Common myeloid progenitor, CD34-positive (primary cell): ENCODE measurements around the gene CIAO3.
A peak's percentile ranks its signal among the peaks of the same experiment; 100 is the strongest.

ENCODE experiments used
- CTCF ChIA-PET: fragments of 350-600 bp; sonication (Branson Sonifier 250); formaldehyde crosslinking; loops from one replicate; lab custom pipeline; 2021; ENCODE audit warnings: antibody characterized with exemption; lab: Charles Lee
- POLR2A ChIA-PET: fragments of 350-600 bp; sonication (Branson Sonifier 250); formaldehyde crosslinking; loops from one replicate; lab custom pipeline; 2021; ENCODE audit warnings: antibody characterized with exemption; lab: Charles Lee
- DNase-seq, 3 donors: peaks; one replicate each; pipeline versions ENCODE4 v3.0.0 to v3.0.0-alpha.2; 2013
- H3K27ac ChIP-seq, 2 experiments: 1 replicate in 1 of 2; 2 replicates in 1 of 2; pipeline ENCODE4 v1.7.0; 2013; ENCODE audit warnings: inconsistent platforms in 2 of 2, low read length in 2 of 2, mild to moderate bottlenecking in 2 of 2, low read depth in 1 of 2, moderate library complexity in 1 of 2; ENCODE audit not compliant: severe bottlenecking in 2 of 2, insufficient read depth in 1 of 2, poor library complexity in 1 of 2
- H3K27me3 ChIP-seq, 5 experiments: replicated peaks in 2 of 5; 1 replicate in 3 of 5; 2 replicates in 2 of 5; pipeline versions ENCODE4 v1.6.1 to v1.7.0; 2013; ENCODE audit warnings: low read length in 4 of 5, mild to moderate bottlenecking in 2 of 5, moderate library complexity in 2 of 5, inconsistent platforms in 1 of 5; ENCODE audit not compliant: insufficient read depth in 5 of 5, control insufficient read depth in 4 of 5
- H3K36me3 ChIP-seq, 4 experiments: 1 replicate in 2 of 4; 2 replicates in 2 of 4; pipeline versions ENCODE4 v1.6.1 to v1.7.0; 2013; ENCODE audit warnings: low read length in 3 of 4, control low read depth in 1 of 4, mild to moderate bottlenecking in 1 of 4; ENCODE audit not compliant: control insufficient read depth in 4 of 4, insufficient read depth in 4 of 4
- H3K4me1 ChIP-seq, 4 experiments: 1 replicate in 3 of 4; 2 replicates in 1 of 4; pipeline versions ENCODE4 v1.6.1 to v1.7.1; 2013; ENCODE audit warnings: low read length in 3 of 4, mild to moderate bottlenecking in 3 of 4, control low read depth in 1 of 4, inconsistent platforms in 1 of 4, moderate library complexity in 1 of 4; ENCODE audit not compliant: control insufficient read depth in 4 of 4, insufficient read depth in 4 of 4; ENCODE audit errors: control extremely low read depth in 1 of 4
- H3K4me3 ChIP-seq, 7 experiments: 1 replicate in 4 of 7; 2 replicates in 3 of 7; pipeline versions ENCODE4 v1.5.1 to v1.7.0; 2013; ENCODE audit warnings: mild to moderate bottlenecking in 7 of 7, low read length in 6 of 7, moderate library complexity in 6 of 7, inconsistent platforms in 2 of 7, low read depth in 2 of 7, control low read depth in 1 of 7; ENCODE audit not compliant: insufficient read depth in 4 of 7, control insufficient read depth in 1 of 7; ENCODE audit errors: extremely low read depth in 1 of 7
- H3K9me3 ChIP-seq, 5 experiments: 1 replicate in 4 of 5; 2 replicates in 1 of 5; pipeline versions ENCODE4 v1.6.1 to v1.7.1; 2013; ENCODE audit warnings: low read length in 4 of 5, mild to moderate bottlenecking in 2 of 5, inconsistent platforms in 1 of 5, low read depth in 1 of 5, moderate library complexity in 1 of 5; ENCODE audit not compliant: control insufficient read depth in 4 of 5, insufficient read depth in 2 of 5; ENCODE audit errors: control extremely low read depth in 1 of 5
- WGBS: methylation state at CpG from one replicate; pipeline ENCODE4 v1.1.5; 2013; ENCODE audit not compliant: insufficient coverage; 5-methylcytosine and 5-hydroxymethylcytosine counted together

CIAO3 gene

DNA sequence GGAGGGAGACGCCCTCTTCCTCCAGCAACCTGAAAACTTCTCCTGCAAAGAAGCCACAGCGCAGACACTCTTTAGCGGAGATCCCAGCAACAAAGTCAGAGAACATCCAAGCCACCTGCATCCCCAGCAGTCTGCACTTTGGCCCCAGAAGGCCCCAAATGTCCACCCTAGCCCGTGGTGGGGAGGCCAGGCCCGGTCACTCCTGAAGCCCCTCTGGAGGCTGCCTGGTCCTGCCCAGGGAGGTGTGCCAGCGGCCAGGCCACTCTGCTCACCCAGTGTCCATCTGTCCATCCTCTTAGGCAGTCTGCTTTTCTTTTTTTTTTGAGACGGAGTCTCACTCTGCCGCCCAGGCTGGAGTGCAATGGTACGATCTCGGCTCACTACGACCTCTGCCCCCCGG, 8.5 kb downstream of the CIAO3 start:
- WGBS = 96% methylated on average over 11 of the region's 12 CpGs
- peaks cover 0 to 25% (median 16%) of the 10 kb centered on the region in 4 experiments for H3K4me1 ChIP-seq
- no peak overlapping the region for H3K4me3 ChIP-seq
- no peaks in the 10 kb centered on the region for H3K9me3 ChIP-seq
- H3K27me3 ChIP-seq = no peaks in the 10 kb centered on the region
- ChIA-PET CTCF (interaction anchor here (0.8 to 3.4 kb wide), 3 partner anchors 16 to 53 kb away, joined by 3 to 11 read pairs (median 5); no protein-coding TSS in a partner anchor), POLR2A (no interaction called here)
- H3K27ac ChIP-seq = no peak overlapping the region
- no peak for DNase-seq
- peaks cover 3 to 75% (median 56%) of the 10 kb centered on the region in 4 experiments for H3K36me3 ChIP-seq

GRCh38 chr16:730666-731509, 9.9 kb downstream of the CIAO3 start:
- Histone ChIP-seq H3K27me3 (peaks cover 0 to 7% (median 0%) of the 10 kb centered on the region in 5 experiments), H3K36me3 (peaks cover 3 to 63% (median 45%) of the 10 kb centered on the region in 4 experiments), H3K4me3 (no peak overlapping the region), H3K9me3 (no peaks in the 10 kb centered on the region), H3K4me1 (peaks cover 0 to 24% (median 17%) of the 10 kb centered on the region in 4 experiments), H3K27ac (no peak overlapping the region)
- WGBS = 97% methylated on average over 19 of the region's 22 CpGs
- ChIA-PET CTCF (interaction anchor here (0.8 to 3.5 kb wide), 5 partner anchors 10 to 54 kb away, joined by 3 to 14 read pairs (median 5); partner anchors contain the start of gene ANTKMT), POLR2A (no interaction called here)
- DNase-seq = no peak

DNA sequence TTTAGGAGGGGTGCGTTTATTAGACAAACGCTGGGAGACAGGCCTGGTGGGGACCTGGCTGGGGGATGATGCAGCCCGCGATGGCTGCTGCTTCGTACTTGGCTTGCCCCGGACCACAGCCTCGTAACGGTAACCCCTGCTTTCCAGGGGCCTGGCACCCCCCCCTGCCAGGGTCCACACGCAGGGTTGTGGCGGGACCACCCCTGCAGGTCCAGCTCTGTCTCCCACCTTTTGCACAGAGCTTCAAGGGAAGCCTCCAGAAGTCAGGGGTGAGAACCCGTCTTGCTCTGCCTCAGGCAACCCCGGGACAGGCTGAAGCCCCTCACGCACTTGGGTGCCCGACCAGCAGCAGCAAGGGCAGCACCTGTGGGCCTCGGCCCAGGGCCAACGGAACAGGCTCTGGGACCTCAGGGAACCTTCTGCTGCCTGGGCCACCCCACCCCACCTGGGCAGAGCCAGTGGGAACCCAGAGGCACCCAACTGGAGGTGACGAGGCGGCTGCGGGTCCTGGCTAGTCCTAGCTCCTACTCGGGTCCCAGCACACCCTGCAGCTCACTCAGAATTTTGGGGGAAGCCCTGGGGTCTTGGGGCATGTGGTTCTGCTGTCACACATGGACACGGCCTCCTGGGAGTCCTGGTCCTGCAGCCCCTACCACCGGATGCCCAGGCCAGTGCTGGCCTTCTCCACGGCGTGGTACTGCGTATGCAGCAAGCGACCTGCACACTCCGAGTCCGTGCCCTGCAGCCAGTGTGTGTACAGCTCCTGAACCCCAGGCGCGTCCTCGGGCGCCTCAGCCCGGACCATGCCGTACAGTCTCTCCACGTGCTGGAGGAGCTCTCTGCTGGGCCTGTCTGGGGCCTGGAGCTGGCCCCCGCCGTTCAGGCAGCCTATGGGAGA, 10.8 kb downstream of the CIAO3 start:
- no peak overlapping the region for H3K27ac ChIP-seq
- peaks cover 0 to 10% (median 0%) of the 10 kb centered on the region in 5 experiments for H3K27me3 ChIP-seq
- no peaks in the 10 kb centered on the region for H3K9me3 ChIP-seq
- H3K4me3 ChIP-seq = no peak overlapping the region
- ChIA-PET CTCF (interaction anchor here (0.8 to 3.5 kb wide), 4 partner anchors 9 to 55 kb away, joined by 3 to 14 read pairs (median 8); partner anchors contain the start of gene ANTKMT), POLR2A (interaction anchor here (0.7 kb wide), 1 partner anchor 14 kb away, joined by 3 read pairs; no protein-coding TSS in a partner anchor)
- peaks cover 3 to 55% (median 38%) of the 10 kb centered on the region in 4 experiments for H3K36me3 ChIP-seq
- no peak for DNase-seq
- peaks cover 0 to 24% (median 17%) of the 10 kb centered on the region in 4 experiments for H3K4me1 ChIP-seq
- 94% methylated on average over 31 of the region's 37 CpGs for whole genome bisulfite sequencing

- Histone ChIP-seq H3K36me3 (peaks cover 3 to 46% (median 31%) of the 10 kb centered on the region in 4 experiments), H3K9me3 (no peaks in the 10 kb centered on the region), H3K27ac (no peak overlapping the region), H3K4me3 (peak overlapping the region in 3 of 7 experiments; percentile 66 to 83 (median 76)), H3K27me3 (peaks cover 0 to 10% (median 0%) of the 10 kb centered on the region in 5 experiments), H3K4me1 (peaks cover 0 to 24% (median 17%) of the 10 kb centered on the region in 4 experiments)
- WGBS = 83% methylated on average over 51 of the region's 55 CpGs
- peak in 1 of 3 donors; percentile 34 for DNase-seq
- CTCF ChIA-PET = interaction anchor here (1.1 to 3.5 kb wide), 3 partner anchors 15 to 56 kb away, joined by 5 to 14 read pairs (median 11); no protein-coding TSS in a partner anchor
- POLR2A ChIA-PET = interaction anchor here (0.7 to 1.1 kb wide), 2 partner anchors 8 to 15 kb away, joined by 3 read pairs; no protein-coding TSS in a partner anchor
Observed at GRCh38 chr16:728890-729744, 11.7 kb downstream of the CIAO3 start.

DNA sequence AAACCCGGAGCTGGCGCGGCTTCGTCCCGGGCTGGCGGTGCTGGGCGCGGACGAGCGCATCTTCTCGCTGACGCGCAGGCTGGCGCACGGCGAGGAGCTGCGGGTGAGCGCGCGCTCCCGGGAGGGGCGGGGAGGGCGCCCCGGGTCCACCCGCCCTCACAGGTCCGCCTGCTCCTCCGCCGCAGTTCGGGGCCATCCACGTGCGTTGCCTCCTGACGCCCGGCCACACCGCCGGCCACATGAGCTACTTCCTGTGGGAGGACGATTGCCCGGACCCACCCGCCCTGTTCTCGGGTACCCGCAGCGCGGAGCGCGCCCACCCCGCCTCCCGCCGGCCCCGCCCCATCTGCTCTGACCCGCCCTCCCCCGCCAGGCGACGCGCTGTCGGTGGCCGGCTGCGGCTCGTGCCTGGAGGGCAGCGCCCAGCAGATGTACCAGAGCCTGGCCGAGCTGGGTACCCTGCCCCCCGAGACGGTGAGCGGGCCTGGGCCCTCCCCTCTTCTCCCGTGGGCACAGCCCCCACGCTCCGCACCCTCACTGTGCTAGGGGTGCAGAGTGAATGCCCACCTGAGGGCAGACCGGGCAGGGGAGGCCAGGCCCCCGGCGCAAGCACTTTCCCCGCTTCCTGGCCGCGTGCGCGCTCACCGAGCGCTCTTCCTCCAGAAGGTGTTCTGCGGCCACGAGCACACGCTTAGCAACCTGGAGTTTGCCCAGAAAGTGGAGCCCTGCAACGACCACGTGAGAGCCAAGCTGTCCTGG, 12.5 kb downstream of the CIAO3 start:
- no peak overlapping the region for H3K27ac ChIP-seq
- WGBS = under 1% methylated on average over 58 of the region's 80 CpGs
- peak in 2 of 3 donors; percentile 56 to 68 for DNase-seq
- H3K9me3 ChIP-seq = no peaks in the 10 kb centered on the region
- peaks cover 0 to 24% (median 17%) of the 10 kb centered on the region in 4 experiments for H3K4me1 ChIP-seq
- POLR2A ChIA-PET = interaction anchor here (1.1 kb wide), 1 partner anchor 9 kb away, joined by 3 read pairs; no protein-coding TSS in a partner anchor
- peak overlapping the region in 6 of 7 experiments; percentile 25 to 83 (median 48) for H3K4me3 ChIP-seq
- H3K36me3 ChIP-seq = peaks cover 3 to 38% (median 23%) of the 10 kb centered on the region in 4 experiments
- H3K27me3 ChIP-seq = peaks cover 0 to 10% (median 0%) of the 10 kb centered on the region in 5 experiments
- CTCF ChIA-PET = interaction anchor here (3.5 kb wide), 1 partner anchor 16 kb away, joined by 14 read pairs; no protein-coding TSS in a partner anchor
